HepG2 (cell line): ENCODE measurements around the gene TNFSF13. TPM values are rescaled to one million over a fixed set of nuclear protein-coding genes. Genes with fewer than 3 reads are reported as not detected.

Experiments
- ARNT2 ChIP-seq: sonication (generic); formaldehyde crosslinking; IDR thresholded peaks from 2 replicates; pipeline ENCODE4 v1.8.0; 2022; ENCODE audit warnings: mild to moderate bottlenecking, low read depth, missing genetic modification reagents, moderate library complexity
- CEBPB ChIP-seq: IDR thresholded peaks from 2 replicates; pipeline ENCODE4 v1.6.1; 2011; ENCODE audit warnings: low read depth, low read length, improper control_type of control experiment, borderline replicate concordance
- FLYWCH1 ChIP-seq: sonication (generic); formaldehyde crosslinking; IDR thresholded peaks from 2 replicates; pipeline ENCODE4 v1.8.1; 2023; ENCODE audit warnings: mild to moderate bottlenecking, missing genetic modification reagents
- GMEB2 ChIP-seq: IDR thresholded peaks from 2 replicates; pipeline ENCODE4 v1.6.1; 2016; ENCODE audit warnings: missing biosample characterization, missing genetic modification reagents, low read depth
- HDAC1 ChIP-seq: sonication (generic); formaldehyde crosslinking; IDR thresholded peaks from 2 replicates; pipeline ENCODE4 v1.5.1; 2020; ENCODE audit warnings: mild to moderate bottlenecking, missing genetic modification reagents
- KLF12 ChIP-seq: sonication (generic); formaldehyde crosslinking; IDR thresholded peaks from 2 replicates; pipeline ENCODE4 v1.4.0; 2020; ENCODE audit warnings: missing genetic modification reagents, borderline replicate concordance
- MED1 ChIP-seq: sonication (generic); formaldehyde crosslinking; IDR thresholded peaks from 2 replicates; pipeline ENCODE4 v1.4.0; 2020; ENCODE audit warnings: missing genetic modification reagents
- MXI1 ChIP-seq: IDR thresholded peaks from 3 replicates; pipeline ENCODE4 v1.6.1; 2012; ENCODE audit warnings: low read depth, low read length, inconsistent platforms, borderline replicate concordance
- PCBP1 ChIP-seq: fragments of 200-400 bp; formaldehyde crosslinking; IDR thresholded peaks from 2 replicates; pipeline ENCODE4 v1.6.1; 2017; ENCODE audit warnings: mild to moderate bottlenecking, low read depth, low read length, borderline replicate concordance
- RFX5 ChIP-seq: IDR thresholded peaks from 2 replicates; pipeline ENCODE4 v1.6.1; 2011; ENCODE audit warnings: low read depth, low read length, improper control_type of control experiment
- SMARCC2 ChIP-seq: fragments of 450-650 bp; IDR thresholded peaks from 2 replicates; pipeline ENCODE4 v1.6.1; 2017; ENCODE audit warnings: antibody characterized with exemption, mild to moderate bottlenecking
- SOX13 ChIP-seq, 3 experiments: fragments of 450-650 bp in 1 of 3; sonication (generic) in 1 of 3; formaldehyde crosslinking in 1 of 3; IDR thresholded peaks in 2 of 3; conservative IDR thresholded peaks in 1 of 3; 2 replicates each; pipeline versions ENCODE4 v1.5.0 to v1.6.1; 2016 to 2020; ENCODE audit warnings: antibody characterized with exemption in 1 of 3, mild to moderate bottlenecking in 1 of 3, missing compliant biosample characterization in 1 of 3, missing genetic modification reagents in 1 of 3, moderate library complexity in 1 of 3
- TEAD2 ChIP-seq: sonication (generic); formaldehyde crosslinking; IDR thresholded peaks from 2 replicates; pipeline ENCODE4 v1.9.0; 2021; ENCODE audit warnings: missing genetic modification reagents
- ZNF138 ChIP-seq: sonication (generic); formaldehyde crosslinking; IDR thresholded peaks from 2 replicates; pipeline ENCODE4 v1.5.0; 2020; ENCODE audit warnings: mild to moderate bottlenecking, low read depth, missing genetic modification reagents
- ZNF34 ChIP-seq: sonication (generic); formaldehyde crosslinking; IDR thresholded peaks from 2 replicates; pipeline ENCODE4 v1.4.0; 2020; ENCODE audit warnings: mild to moderate bottlenecking, missing genetic modification reagents, borderline replicate concordance
- ZNF460 ChIP-seq: sonication (generic); formaldehyde crosslinking; IDR thresholded peaks from 2 replicates; pipeline ENCODE4 v1.5.1; 2020; ENCODE audit warnings: missing genetic modification reagents, mild to moderate bottlenecking, borderline replicate concordance
- ZNF530 ChIP-seq: sonication (generic); formaldehyde crosslinking; IDR thresholded peaks from 2 replicates; pipeline ENCODE4 v1.5.0; 2020; ENCODE audit warnings: low read depth, mild to moderate bottlenecking, missing genetic modification reagents
- ZNF580 ChIP-seq: IDR thresholded peaks from 2 replicates; pipeline ENCODE4 v1.6.1; 2016; ENCODE audit warnings: low read depth, borderline replicate concordance
- ZNF598 ChIP-seq: sonication (generic); formaldehyde crosslinking; IDR thresholded peaks from 2 replicates; pipeline ENCODE4 v1.5.1; 2020; ENCODE audit warnings: mild to moderate bottlenecking, missing genetic modification reagents, borderline replicate concordance
- polyA plus RNA-seq, 8 experiments: library from polyadenylated mRNA; depleted of rRNA in 3 of 8; stranded (reverse) in 7 of 8; unstranded in 1 of 8; fragments of >200 nt; fragmentation: Illumina TruSeq in 4 of 8; extraction: Trizol in 4 of 8; gene quantifications; 2 replicates each; pipeline versions ENCODE4 v1.2.1 to v1.2.3, GENCODE V29; 2011 to 2016; ENCODE audit warnings: low read depth in 4 of 8, missing spikeins in 1 of 8, mixed read lengths in 1 of 8; ENCODE audit not compliant: insufficient read depth in 1 of 8
- total RNA-seq, 5 experiments: library from RNA; depleted of rRNA; stranded (reverse); fragments of >200 nt; fragmentation: Illumina TruSeq; extraction: Trizol; gene quantifications; 2 replicates each; pipeline ENCODE4 v1.2.3, GENCODE V29; 2016; ENCODE audit warnings: low read depth in 1 of 5
- TF ChIP-seq, protein P1 (sequence below): sonication (generic); formaldehyde crosslinking; IDR thresholded peaks from 2 replicates; pipeline ENCODE4 v1.4.0; 2020; ENCODE audit warnings: mild to moderate bottlenecking, missing genetic modification reagents
- TF ChIP-seq, protein P2 (sequence below): sonication (generic); formaldehyde crosslinking; IDR thresholded peaks from 2 replicates; pipeline ENCODE4 v1.4.0; 2020; ENCODE audit warnings: missing genetic modification reagents

The TNFSF13 gene
- total and polyA plus RNA-seq, 2 of the 13 experiments (the other 11 are each of a cell fraction or from before 2014, with no cell fraction given), result 2.5 to 3.3 TPM

DNA sequence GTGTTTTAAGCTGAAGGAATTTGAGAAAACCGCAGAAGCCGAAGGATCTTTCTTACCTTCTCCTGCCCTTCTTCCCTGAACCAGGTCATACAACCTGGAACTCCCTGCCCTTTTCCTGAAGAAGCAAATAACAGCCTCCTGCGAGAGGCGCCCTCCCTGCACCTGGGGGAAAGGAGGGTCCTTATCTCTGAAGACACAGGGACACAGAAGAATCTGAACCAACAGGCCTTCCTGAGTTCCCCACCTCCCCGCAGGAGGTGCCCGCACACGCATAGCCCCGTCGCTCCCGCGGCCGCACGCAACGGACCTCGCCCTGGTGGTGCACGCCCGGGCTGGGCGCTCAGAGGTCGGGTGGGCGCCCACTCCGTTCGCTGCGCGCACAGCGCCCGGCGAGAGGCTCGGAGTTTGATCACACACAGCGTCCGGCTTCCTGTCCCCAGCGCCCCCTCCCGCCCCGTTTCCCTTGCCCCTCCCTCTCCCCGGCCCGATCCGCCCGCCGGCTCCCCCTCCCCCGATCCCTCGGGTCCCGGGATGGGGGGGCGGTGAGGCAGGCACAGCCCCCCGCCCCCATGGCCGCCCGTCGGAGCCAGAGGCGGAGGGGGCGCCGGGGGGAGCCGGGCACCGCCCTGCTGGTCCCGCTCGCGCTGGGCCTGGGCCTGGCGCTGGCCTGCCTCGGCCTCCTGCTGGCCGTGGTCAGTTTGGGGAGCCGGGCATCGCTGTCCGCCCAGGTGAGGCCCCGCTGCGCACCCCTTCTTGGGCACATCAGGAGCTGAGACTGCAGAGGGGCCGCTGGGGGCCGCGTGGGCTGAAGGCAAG is 9.8 kb upstream of the TNFSF13 start, which contains the start of gene TNFSF12 (continued):
- TF ChIP-seq ZNF34 (CRISPR knock-in tag) (no peak), ZNF138 (no peak), FLYWCH1 (CRISPR knock-in tag) (no peak), KLF12 (no peak), ARNT2 (CRISPR knock-in tag) (no peak), HDAC1 (CRISPR knock-in tag) (no peak), MED1 (CRISPR knock-in tag) (no peak), ZNF460 (CRISPR knock-in tag) (no peak), CEBPB (no peak), MXI1 (no peak), TEAD2 (no peak), SMARCC2 (no peak), ZNF598 (CRISPR knock-in tag) (no peak), PCBP1 (no peak), ZNF580 (CRISPR knock-in tag) (no peak), SOX13 (IDR thresholded peaks at IDR 0.05) (no peak), SOX13 (CRISPR knock-in tag; conservative IDR thresholded peaks at IDR 0.05 in 1 of 2, IDR thresholded peaks at IDR 0.05 in 1 of 2) (no peak), GMEB2 (CRISPR knock-in tag) (no peak), ZNF530 (CRISPR knock-in tag) (no peak), RFX5 (no peak)
- TF ChIP-seq, protein P1, sequence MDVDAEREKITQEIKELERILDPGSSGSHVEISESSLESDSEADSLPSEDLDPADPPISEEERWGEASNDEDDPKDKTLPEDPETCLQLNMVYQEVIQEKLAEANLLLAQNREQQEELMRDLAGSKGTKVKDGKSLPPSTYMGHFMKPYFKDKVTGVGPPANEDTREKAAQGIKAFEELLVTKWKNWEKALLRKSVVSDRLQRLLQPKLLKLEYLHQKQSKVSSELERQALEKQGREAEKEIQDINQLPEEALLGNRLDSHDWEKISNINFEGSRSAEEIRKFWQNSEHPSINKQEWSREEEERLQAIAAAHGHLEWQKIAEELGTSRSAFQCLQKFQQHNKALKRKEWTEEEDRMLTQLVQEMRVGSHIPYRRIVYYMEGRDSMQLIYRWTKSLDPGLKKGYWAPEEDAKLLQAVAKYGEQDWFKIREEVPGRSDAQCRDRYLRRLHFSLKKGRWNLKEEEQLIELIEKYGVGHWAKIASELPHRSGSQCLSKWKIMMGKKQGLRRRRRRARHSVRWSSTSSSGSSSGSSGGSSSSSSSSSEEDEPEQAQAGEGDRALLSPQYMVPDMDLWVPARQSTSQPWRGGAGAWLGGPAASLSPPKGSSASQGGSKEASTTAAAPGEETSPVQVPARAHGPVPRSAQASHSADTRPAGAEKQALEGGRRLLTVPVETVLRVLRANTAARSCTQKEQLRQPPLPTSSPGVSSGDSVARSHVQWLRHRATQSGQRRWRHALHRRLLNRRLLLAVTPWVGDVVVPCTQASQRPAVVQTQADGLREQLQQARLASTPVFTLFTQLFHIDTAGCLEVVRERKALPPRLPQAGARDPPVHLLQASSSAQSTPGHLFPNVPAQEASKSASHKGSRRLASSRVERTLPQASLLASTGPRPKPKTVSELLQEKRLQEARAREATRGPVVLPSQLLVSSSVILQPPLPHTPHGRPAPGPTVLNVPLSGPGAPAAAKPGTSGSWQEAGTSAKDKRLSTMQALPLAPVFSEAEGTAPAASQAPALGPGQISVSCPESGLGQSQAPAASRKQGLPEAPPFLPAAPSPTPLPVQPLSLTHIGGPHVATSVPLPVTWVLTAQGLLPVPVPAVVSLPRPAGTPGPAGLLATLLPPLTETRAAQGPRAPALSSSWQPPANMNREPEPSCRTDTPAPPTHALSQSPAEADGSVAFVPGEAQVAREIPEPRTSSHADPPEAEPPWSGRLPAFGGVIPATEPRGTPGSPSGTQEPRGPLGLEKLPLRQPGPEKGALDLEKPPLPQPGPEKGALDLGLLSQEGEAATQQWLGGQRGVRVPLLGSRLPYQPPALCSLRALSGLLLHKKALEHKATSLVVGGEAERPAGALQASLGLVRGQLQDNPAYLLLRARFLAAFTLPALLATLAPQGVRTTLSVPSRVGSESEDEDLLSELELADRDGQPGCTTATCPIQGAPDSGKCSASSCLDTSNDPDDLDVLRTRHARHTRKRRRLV (CRISPR knock-in tag), result no peak
- TF ChIP-seq, protein P2, sequence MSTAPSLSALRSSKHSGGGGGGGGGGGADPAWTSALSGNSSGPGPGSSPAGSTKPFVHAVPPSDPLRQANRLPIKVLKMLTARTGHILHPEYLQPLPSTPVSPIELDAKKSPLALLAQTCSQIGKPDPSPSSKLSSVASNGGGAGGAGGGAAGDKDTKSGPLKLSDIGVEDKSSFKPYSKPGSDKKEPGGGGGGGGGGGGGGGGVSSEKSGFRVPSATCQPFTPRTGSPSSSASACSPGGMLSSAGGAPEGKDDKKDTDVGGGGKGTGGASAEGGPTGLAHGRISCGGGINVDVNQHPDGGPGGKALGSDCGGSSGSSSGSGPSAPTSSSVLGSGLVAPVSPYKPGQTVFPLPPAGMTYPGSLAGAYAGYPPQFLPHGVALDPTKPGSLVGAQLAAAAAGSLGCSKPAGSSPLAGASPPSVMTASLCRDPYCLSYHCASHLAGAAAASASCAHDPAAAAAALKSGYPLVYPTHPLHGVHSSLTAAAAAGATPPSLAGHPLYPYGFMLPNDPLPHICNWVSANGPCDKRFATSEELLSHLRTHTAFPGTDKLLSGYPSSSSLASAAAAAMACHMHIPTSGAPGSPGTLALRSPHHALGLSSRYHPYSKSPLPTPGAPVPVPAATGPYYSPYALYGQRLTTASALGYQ (CRISPR knock-in tag), result no peak
